ENCODE data around the gene FIBIN. TPM values are rescaled to one million over a fixed set of nuclear protein-coding genes. Genes with fewer than 3 reads are reported as not detected.
A peak's percentile ranks its signal among the peaks of the same experiment; 100 is the strongest.
"Not testable (repeated sequence)": the region's sequence is repeated elsewhere in the genome, so short reads cannot be mapped to it uniquely, and the experiment has no call there.

Gene FIBIN
- total RNA-seq, 2 donors from 2014 or later, result 153 to 278 TPM

GRCh38 chr11:26958005-26958701, 35.8 kb upstream of the FIBIN start:
- Histone ChIP-seq H3K36me3 (no peaks in the 10 kb centered on the region), H3K27ac (no peak overlapping the region), H3K4me1 (ENCODE audit: control insufficient read depth in 1 of 2, low read depth in 2 of 2) (peaks cover 4 to 18% of the 10 kb centered on the region in 2 donors), H3K4me3 (no peak overlapping the region), H3K9me3 (no peaks in the 10 kb centered on the region), H3K27me3 (replicated peaks; ENCODE audit: insufficient read depth) (no peaks in the 10 kb centered on the region)
- no peak for TF ChIP-seq CTCF (IDR thresholded peaks at IDR 0.05)
- ATAC-seq (ENCODE audit: insufficient number of reproducible peaks, low FRiP score, low read depth) (no peak), DNase-seq (ENCODE audit: low spot score) (no peak)

GRCh38 chr11:26958702-26959049, 35.2 kb upstream of the FIBIN start:
- H3K9me3 ChIP-seq, result no peaks in the 10 kb centered on the region
- H3K4me3 ChIP-seq, result no peak overlapping the region
- no peak overlapping the region for H3K27ac ChIP-seq
- DNase-seq (ENCODE audit: low spot score) (no peak), ATAC-seq (ENCODE audit: insufficient number of reproducible peaks, low FRiP score, low read depth) (no peak)
- no peaks in the 10 kb centered on the region for H3K27me3 ChIP-seq (replicated peaks; ENCODE audit: insufficient read depth)
- no peaks in the 10 kb centered on the region for H3K36me3 ChIP-seq
- no peak for TF ChIP-seq CTCF (IDR thresholded peaks at IDR 0.05)
- peaks cover 2 to 15% of the 10 kb centered on the region in 2 donors for H3K4me1 ChIP-seq (ENCODE audit: control insufficient read depth in 1 of 2, low read depth in 2 of 2)

- ATAC-seq (ENCODE audit: insufficient number of reproducible peaks, low FRiP score, low read depth) (no peak), DNase-seq (ENCODE audit: low spot score) (no peak)
- H3K27ac ChIP-seq, result no peak overlapping the region
Measured at GRCh38 chr11:26960281-26960680, 33.6 kb upstream of the FIBIN start.

GRCh38 chr11:26963764-26964163, 30.1 kb upstream of the FIBIN start:
- H3K4me1 ChIP-seq (ENCODE audit: control insufficient read depth in 1 of 2, low read depth in 2 of 2), result peaks cover 0 to 14% of the 10 kb centered on the region in 2 donors
- no peak overlapping the region for H3K4me3 ChIP-seq
- ATAC-seq (ENCODE audit: insufficient number of reproducible peaks, low FRiP score, low read depth) (no peak), DNase-seq (ENCODE audit: low spot score) (no peak)
- no peaks in the 10 kb centered on the region for H3K36me3 ChIP-seq
- peak overlapping the region in 1 of 2 donors; percentile 68 for H3K27ac ChIP-seq
- no peaks in the 10 kb centered on the region for H3K27me3 ChIP-seq (replicated peaks; ENCODE audit: insufficient read depth)
- TF ChIP-seq CTCF (IDR thresholded peaks at IDR 0.05), result no peak
- H3K9me3 ChIP-seq, result no peaks in the 10 kb centered on the region

More at GRCh38 chr11:26960281-26960680, 33.6 kb upstream of the FIBIN start:
- Histone ChIP-seq H3K9me3 (no peaks in the 10 kb centered on the region), H3K27me3 (replicated peaks; ENCODE audit: insufficient read depth) (no peaks in the 10 kb centered on the region), H3K36me3 (no peaks in the 10 kb centered on the region), H3K4me3 (no peak overlapping the region), H3K4me1 (ENCODE audit: control insufficient read depth in 1 of 2, low read depth in 2 of 2) (peaks cover 0 to 14% of the 10 kb centered on the region in 2 donors)
- no peak for TF ChIP-seq CTCF (IDR thresholded peaks at IDR 0.05)

- Histone ChIP-seq H3K36me3 (no peaks in the 10 kb centered on the region), H3K4me3 (no peak overlapping the region), H3K4me1 (ENCODE audit: control insufficient read depth in 1 of 2, low read depth in 2 of 2) (peaks cover 0 to 14% of the 10 kb centered on the region in 2 donors), H3K27ac (peak overlapping the region in 1 of 2 donors; percentile 68), H3K27me3 (replicated peaks; ENCODE audit: insufficient read depth) (no peaks in the 10 kb centered on the region), H3K9me3 (no peaks in the 10 kb centered on the region)
- TF ChIP-seq CTCF (IDR thresholded peaks at IDR 0.05), result no peak
- no peak for ATAC-seq (ENCODE audit: insufficient number of reproducible peaks, low FRiP score, low read depth)
- DNase-seq (ENCODE audit: low spot score), result no peak
Measured at GRCh38 chr11:26964339-26964738, 29.6 kb upstream of the FIBIN start.

GRCh38 chr11:26964847-26965485, 28.9 kb upstream of the FIBIN start:
- not testable (repeated sequence) for DNase-seq (ENCODE audit: low spot score); H3K36me3 ChIP-seq; ATAC-seq (ENCODE audit: insufficient number of reproducible peaks, low FRiP score, low read depth); H3K27me3 ChIP-seq (replicated peaks; ENCODE audit: insufficient read depth); H3K9me3 ChIP-seq; H3K4me3 ChIP-seq
- peaks cover 0 to 14% of the 10 kb centered on the region in 2 donors for H3K4me1 ChIP-seq (ENCODE audit: control insufficient read depth in 1 of 2, low read depth in 2 of 2)
- H3K27ac ChIP-seq, result peak overlapping the region in 1 of 2 donors; percentile 68
